ENCODE data around the gene COPRS. TPM values are rescaled to one million over a fixed set of nuclear protein-coding genes. Genes with fewer than 3 reads are reported as not detected.

COPRS gene
- total and polyA plus RNA-seq, 2 of the 4 experiments (the other 2 are of a cell fraction), result 95.3 to 123 TPM

GRCh38 chr17:31858642-31859486 lies at the start of gene COPRS (continued):
- no peak for TF ChIP-seq CHD1 (IDR thresholded peaks at IDR 0.05; ENCODE audit: low read depth, low read length)
- no peak for TF ChIP-seq SMC3 (IDR thresholded peaks at IDR 0.05; ENCODE audit: low read depth, low read length)
- TF ChIP-seq NFE2L2 (IDR thresholded peaks at IDR 0.05; ENCODE audit: low read depth, low read length), result no peak
- no peak for TF ChIP-seq RCOR1 (IDR thresholded peaks at IDR 0.05; ENCODE audit: insufficient replicate concordance, low read length)
- peak; percentile 61; the same call in 1 of the 2 replicates for TF ChIP-seq POLR2A (IDR thresholded peaks at IDR 0.05; ENCODE audit: low read depth, low read length)
- no peak for TF ChIP-seq RFX5 (IDR thresholded peaks at IDR 0.05; ENCODE audit: low read depth, low read length)
- peak; percentile 79; the same call in 1 of the 2 replicates for TF ChIP-seq MXI1 (IDR thresholded peaks at IDR 0.05; ENCODE audit: borderline replicate concordance, low read depth, low read length)

DNA sequence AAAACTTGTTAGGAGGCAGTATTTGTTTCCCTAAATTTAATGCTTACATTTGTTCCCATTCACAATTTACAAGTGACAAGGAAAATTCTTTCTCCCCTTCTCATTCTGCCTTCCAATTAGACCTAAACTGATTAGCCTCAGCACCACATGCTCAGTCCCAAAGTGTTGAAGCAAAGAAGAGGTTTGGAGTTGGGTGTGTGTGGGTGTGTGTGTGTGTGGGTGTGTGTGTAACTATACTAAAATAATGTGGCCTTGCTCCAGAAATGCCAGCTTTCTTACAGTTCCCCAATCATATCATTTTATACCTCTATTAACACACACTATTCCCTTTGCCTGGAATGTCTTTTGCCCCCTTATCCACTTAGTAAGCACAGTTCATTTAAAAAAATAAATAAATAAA lies 49.3 kb upstream of the COPRS start:
- POLR2A ChIA-PET (ENCODE audit: unreplicated experiment), result no interaction called here
- in situ Hi-C loops (cut with MboI; ENCODE audit: low sequenced_read_pairs), result no loop called here
- Histone ChIP-seq H2BK5ac (ENCODE audit: low read depth, low read length, poor library complexity, severe bottlenecking) (no peak overlapping the region), H2BK15ac (ENCODE audit: low read depth, low read length) (no peak overlapping the region), H3K27me3 (ENCODE audit: control insufficient read depth, insufficient read depth, low read length) (no peaks in the 10 kb centered on the region; the same call in 1 of the 2 replicates), H2AK5ac (ENCODE audit: low read depth, low read length) (no peak overlapping the region), H3K9ac (ENCODE audit: low read depth, low read length) (no peak overlapping the region), H3K79me1 (ENCODE audit: low read depth in 1 of 2, low read length in 2 of 2) (no peaks in the 10 kb centered on the region), H2BK120ac (ENCODE audit: low read depth, low read length) (no peak overlapping the region), H2AFZ (replicated peaks; ENCODE audit: low read length, poor library complexity) (no peak overlapping the region), H3K18ac (ENCODE audit: low read depth, low read length) (no peak overlapping the region), H3K9me1 (ENCODE audit: insufficient read depth, low read length) (no peaks in the 10 kb centered on the region), H3K4me3 (ENCODE audit: insufficient read depth, low read depth, low read length) (no peak overlapping the region), H3K4me2 (ENCODE audit: low read depth, low read length) (no peak overlapping the region), H3K14ac (replicated peaks; ENCODE audit: low read depth, low read length) (no peak overlapping the region), H3K36me3 (ENCODE audit: control insufficient read depth, insufficient read depth, low read length) (no peaks in the 10 kb centered on the region), H2AK9ac (replicated peaks; ENCODE audit: low read depth, low read length, poor library complexity) (no peak overlapping the region), H4K91ac (ENCODE audit: insufficient read depth, low read depth, low read length) (no peak overlapping the region), H4K20me1 (ENCODE audit: insufficient read depth, low read length) (no peaks in the 10 kb centered on the region), H3K4me1 (ENCODE audit: control insufficient read depth, insufficient read depth, low read length) (peaks cover 2% of the 10 kb centered on the region; the same call in 1 of the 2 replicates), H4K5ac (ENCODE audit: low read depth, low read length) (no peak overlapping the region), H4K8ac (ENCODE audit: low read depth in 2 of 2, low read length in 2 of 2) (no peak overlapping the region), H3K56ac (ENCODE audit: extremely low read depth, insufficient read depth, low read length) (no peak overlapping the region), H3K4ac (ENCODE audit: low read depth, low read length) (no peak overlapping the region), H3K27ac (ENCODE audit: insufficient read depth, low read length) (no peak overlapping the region), H3K9me3 (ENCODE audit: control insufficient read depth, insufficient read depth, low read length) (no peaks in the 10 kb centered on the region), H2BK20ac (ENCODE audit: low read depth, low read length) (no peak overlapping the region), H3K23ac (ENCODE audit: low read depth, low read length) (no peak overlapping the region)
- CTCF ChIA-PET, result interaction anchor here (0.9 kb wide), 1 partner anchor 18 kb away, joined by 4 read pairs; no protein-coding TSS in a partner anchor
- ATAC-seq (ENCODE audit: low read depth) (no peak), DNase-seq (no peak)
- intact Hi-C loops (cut with micrococcal nuclease), result no loop called here
- TF ChIP-seq MXI1 (IDR thresholded peaks at IDR 0.05; ENCODE audit: borderline replicate concordance, low read depth, low read length) (no peak), FOS (IDR thresholded peaks at IDR 0.05; ENCODE audit: low read depth, low read length) (no peak), RCOR1 (IDR thresholded peaks at IDR 0.05; ENCODE audit: insufficient replicate concordance, low read length) (no peak), SMC3 (IDR thresholded peaks at IDR 0.05; ENCODE audit: low read depth, low read length) (no peak), BHLHE40 (IDR thresholded peaks at IDR 0.05; ENCODE audit: low read depth, low read length) (no peak), POLR2A (IDR thresholded peaks at IDR 0.05; ENCODE audit: low read depth, low read length) (no peak), NFE2L2 (IDR thresholded peaks at IDR 0.05; ENCODE audit: low read depth, low read length) (no peak), ELK1 (IDR thresholded peaks at IDR 0.05; ENCODE audit: borderline replicate concordance, low read depth, low read length) (no peak), CEBPB (IDR thresholded peaks at IDR 0.05; ENCODE audit: low read depth, low read length) (no peak), MAFK (IDR thresholded peaks at IDR 0.05; ENCODE audit: low read depth, low read length) (no peak), MAZ (IDR thresholded peaks at IDR 0.05; ENCODE audit: borderline replicate concordance, low read depth, low read length) (no peak)
- TF ChIP-seq, protein P1, sequence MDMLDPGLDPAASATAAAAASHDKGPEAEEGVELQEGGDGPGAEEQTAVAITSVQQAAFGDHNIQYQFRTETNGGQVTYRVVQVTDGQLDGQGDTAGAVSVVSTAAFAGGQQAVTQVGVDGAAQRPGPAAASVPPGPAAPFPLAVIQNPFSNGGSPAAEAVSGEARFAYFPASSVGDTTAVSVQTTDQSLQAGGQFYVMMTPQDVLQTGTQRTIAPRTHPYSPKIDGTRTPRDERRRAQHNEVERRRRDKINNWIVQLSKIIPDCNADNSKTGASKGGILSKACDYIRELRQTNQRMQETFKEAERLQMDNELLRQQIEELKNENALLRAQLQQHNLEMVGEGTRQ (IDR thresholded peaks at IDR 0.05; ENCODE audit: low read depth, low read length), result no peak
- BruUV-seq (replicated peaks), result no TSS peak
- dilution Hi-C loops (cut with HindIII; ENCODE audit: low sequenced_read_pairs, unreplicated experiment), result no loop called here
